CD14-positive monocyte (primary cell): ENCODE results near the gene MTX1. TPM values are rescaled to one million over a fixed set of nuclear protein-coding genes. Genes with fewer than 3 reads are reported as not detected.

Experiments
- DNase-seq, 3 donors: peaks; one replicate each; pipeline ENCODE4 v3.0.0-alpha.2; 2011 to 2022
- H2AFZ ChIP-seq: 2 replicates; pipeline ENCODE4 v1.6.0; 2012; ENCODE audit warnings: mild to moderate bottlenecking, low read depth, low read length, inconsistent platforms; ENCODE audit not compliant: insufficient read depth, poor library complexity, severe bottlenecking
- H3K27ac ChIP-seq, 2 donors: 1 replicate in 1 of 2; 2 replicates in 1 of 2; pipeline ENCODE4 v1.5.1; 2012 to 2013; ENCODE audit warnings: low read length in 2 of 2, control low read depth in 1 of 2, inconsistent platforms in 1 of 2, low read depth in 1 of 2, mild to moderate bottlenecking in 1 of 2
- H3K27me3 ChIP-seq, 2 donors: one replicate each; pipeline versions ENCODE4 v1.6.0 to v1.6.1; 2011 to 2013; ENCODE audit warnings: low read length in 2 of 2; ENCODE audit not compliant: control insufficient read depth in 2 of 2, insufficient read depth in 2 of 2
- H3K36me3 ChIP-seq, 2 donors: replicated peaks in 1 of 2; 1 replicate in 1 of 2; 2 replicates in 1 of 2; pipeline versions ENCODE4 v1.5.1 to v1.6.1; 2012 to 2013; ENCODE audit warnings: low read length in 2 of 2, control low read depth in 1 of 2, inconsistent platforms in 1 of 2, mild to moderate bottlenecking in 1 of 2; ENCODE audit not compliant: insufficient read depth in 2 of 2, control insufficient read depth in 1 of 2
- H3K4me1 ChIP-seq, 2 donors: 1 replicate in 1 of 2; 2 replicates in 1 of 2; pipeline versions ENCODE4 v1.5.1 to v1.6.1; 2012 to 2013; ENCODE audit warnings: low read length in 2 of 2, control low read depth in 1 of 2, inconsistent platforms in 1 of 2, mild to moderate bottlenecking in 1 of 2, moderate library complexity in 1 of 2; ENCODE audit not compliant: insufficient read depth in 2 of 2, control insufficient read depth in 1 of 2
- H3K4me2 ChIP-seq: replicated peaks from 2 replicates; pipeline ENCODE3; 2012; ENCODE audit warnings: low read length, moderate library complexity, mild to moderate bottlenecking; ENCODE audit not compliant: poor library complexity, severe bottlenecking; ENCODE audit errors: extremely low read depth
- H3K4me3 ChIP-seq, 3 experiments: fragments of 200-600 bp in 1 of 3; sonication (generic) in 1 of 3; replicated peaks in 1 of 3; 1 replicate in 2 of 3; 2 replicates in 1 of 3; pipeline ENCODE4 v1.5.1; 2011 to 2013; ENCODE audit warnings: low read length in 3 of 3, mild to moderate bottlenecking in 3 of 3, control low read depth in 2 of 3, low read depth in 2 of 3, inconsistent platforms in 1 of 3, moderate library complexity in 1 of 3
- H3K79me2 ChIP-seq: 2 replicates; pipeline ENCODE4 v1.6.0; 2012; ENCODE audit warnings: mild to moderate bottlenecking, control low read depth, inconsistent platforms, low read length, moderate library complexity; ENCODE audit not compliant: insufficient read depth
- H3K9ac ChIP-seq: 2 replicates; pipeline ENCODE4 v1.6.0; 2017; ENCODE audit warnings: low read length, mild to moderate bottlenecking; ENCODE audit not compliant: insufficient read depth, poor library complexity, severe bottlenecking
- H3K9me3 ChIP-seq, 2 donors: replicated peaks in 1 of 2; 1 replicate in 1 of 2; 2 replicates in 1 of 2; pipeline versions ENCODE4 v1.5.1 to v1.6.1; 2012 to 2013; ENCODE audit warnings: low read length in 2 of 2, control low read depth in 1 of 2; ENCODE audit not compliant: control insufficient read depth in 1 of 2, insufficient read depth in 1 of 2
- H4K20me1 ChIP-seq: 2 replicates; pipeline ENCODE4 v1.6.0; 2012; ENCODE audit warnings: mild to moderate bottlenecking, low read length, control low read depth, moderate library complexity; ENCODE audit not compliant: insufficient read depth
- H3K27ac Mint-ChIP-seq, 7 donors: one replicate each; pipeline ENCODE4 v1.8.0; 2020; ENCODE audit warnings: mild to moderate bottlenecking in 7 of 7, mixed read lengths in 7 of 7, moderate library complexity in 6 of 7, inconsistent platforms in 2 of 7
- H3K27me3 Mint-ChIP-seq, 3 donors: one replicate each; pipeline ENCODE4 v1.8.0; 2021 to 2022; ENCODE audit warnings: low read depth in 3 of 3, mild to moderate bottlenecking in 3 of 3, mixed read lengths in 3 of 3, moderate library complexity in 3 of 3, inconsistent platforms in 1 of 3
- H3K36me3 Mint-ChIP-seq, 2 donors: one replicate each; pipeline ENCODE4 v1.8.0; 2020; ENCODE audit warnings: mixed read lengths in 2 of 2, inconsistent platforms in 1 of 2, mild to moderate bottlenecking in 1 of 2
- H3K4me1 Mint-ChIP-seq: one replicate; pipeline ENCODE4 v1.8.0; 2020; ENCODE audit warnings: mild to moderate bottlenecking, mixed read lengths
- H3K4me3 Mint-ChIP-seq, 2 donors: one replicate each; pipeline ENCODE4 v1.8.0; 2020; ENCODE audit warnings: mild to moderate bottlenecking in 2 of 2, mixed read lengths in 2 of 2, moderate library complexity in 1 of 2
- H3K9me3 Mint-ChIP-seq, 7 donors: one replicate each; pipeline ENCODE4 v1.8.0; 2020 to 2022; ENCODE audit warnings: mixed read lengths in 7 of 7, mild to moderate bottlenecking in 6 of 7, moderate library complexity in 6 of 7, inconsistent platforms in 2 of 7
- WGBS: methylation state at CpG from one replicate; pipeline ENCODE4 v1.1.5; 2013; ENCODE audit warnings: missing lambda C conversion rate; ENCODE audit not compliant: insufficient coverage; 5-methylcytosine and 5-hydroxymethylcytosine counted together
- intact Hi-C, 2 donors: fragments of 100-400 bp; cut with micrococcal nuclease; formaldehyde crosslinking; loops; one replicate each; pipeline versions ENCODE4 v1.15.0 to v1.15.1; 2023
- polyA plus RNA-seq, 3 donors: library from polyadenylated mRNA; depleted of rRNA in 1 of 3; unstranded in 2 of 3; stranded (reverse) in 1 of 3; fragments of 300-500 nt in 2 of 3; fragments of >200 nt in 1 of 3; fragmentation: Illumina TruSeq in 2 of 3; gene quantifications; 1 replicate in 2 of 3; 2 replicates in 1 of 3; pipeline ENCODE4 v1.2.3, GENCODE V29; 2012 to 2021
- TF ChIP-seq, protein P1 (sequence below): fragments of 200-600 bp; IDR thresholded peaks from one replicate; pipeline ENCODE4 v1.8.0; 2022; ENCODE audit warnings: antibody characterized with exemption, mild to moderate bottlenecking

Gene MTX1
- polyA plus RNA-seq, 3 donors = 79.7 to 101 (median 86.0) TPM

DNA sequence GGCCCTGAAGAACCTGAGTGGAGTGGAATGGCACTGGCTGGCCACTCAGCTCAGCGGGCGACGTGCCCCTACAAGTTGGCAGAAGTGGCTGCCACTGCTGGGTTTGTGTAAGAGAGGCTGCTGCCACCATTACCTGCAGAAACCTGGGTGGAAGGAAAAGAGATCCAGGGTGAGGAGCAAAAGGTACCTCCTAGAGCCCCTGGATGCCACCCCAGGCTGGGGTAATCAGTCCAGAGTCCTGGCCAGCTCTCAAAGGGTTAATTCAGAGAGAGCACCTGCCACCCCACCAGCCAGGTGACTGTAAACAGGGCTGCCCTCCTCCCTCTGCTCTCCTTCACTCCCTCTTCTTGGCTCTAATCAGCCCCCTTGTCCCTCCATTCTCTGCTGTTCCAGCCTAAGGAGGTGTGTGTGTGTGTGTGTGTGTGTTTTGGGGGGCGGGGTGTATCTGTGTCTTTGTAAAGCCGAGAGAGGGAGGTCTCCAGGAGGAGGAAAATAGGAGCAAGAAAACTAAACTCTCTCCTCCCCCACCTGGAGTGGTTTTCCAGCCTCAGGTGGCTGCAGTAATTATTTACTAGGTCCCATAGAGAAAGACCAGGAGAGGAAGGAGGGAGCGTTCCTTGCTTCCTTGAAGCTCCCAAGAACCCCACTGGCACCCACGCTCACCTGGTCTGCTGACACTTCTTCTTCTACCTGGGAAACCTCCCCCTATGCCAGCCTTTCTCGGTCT lies 22.3 kb upstream of the MTX1 start:
- Mint-ChIP-seq H3K36me3 (peaks cover 0 to 3% of the 10 kb centered on the region in 2 donors), H3K27me3 (peaks cover 4 to 17% (median 9%) of the 10 kb centered on the region in 3 donors), H3K27ac (no peak overlapping the region), H3K9me3 (no peaks in the 10 kb centered on the region), H3K4me1 (peaks cover 14% of the 10 kb centered on the region), H3K4me3 (no peak overlapping the region)
- intact Hi-C loops = no loop called here
- H3K27me3 ChIP-seq = no peaks in the 10 kb centered on the region
- H3K4me2 ChIP-seq = no peak overlapping the region
- DNase-seq = peak in 1 of 3 donors; percentile 2
- no peak overlapping the region for H3K4me3 ChIP-seq
- H3K9me3 ChIP-seq = no peaks in the 10 kb centered on the region
- H3K9ac ChIP-seq = no peak overlapping the region
- H4K20me1 ChIP-seq = no peaks in the 10 kb centered on the region
- no peaks in the 10 kb centered on the region for H3K36me3 ChIP-seq
- H2AFZ ChIP-seq = no peak overlapping the region
- peaks cover 16 to 17% of the 10 kb centered on the region in 2 donors for H3K4me1 ChIP-seq
- TF ChIP-seq, protein P1, sequence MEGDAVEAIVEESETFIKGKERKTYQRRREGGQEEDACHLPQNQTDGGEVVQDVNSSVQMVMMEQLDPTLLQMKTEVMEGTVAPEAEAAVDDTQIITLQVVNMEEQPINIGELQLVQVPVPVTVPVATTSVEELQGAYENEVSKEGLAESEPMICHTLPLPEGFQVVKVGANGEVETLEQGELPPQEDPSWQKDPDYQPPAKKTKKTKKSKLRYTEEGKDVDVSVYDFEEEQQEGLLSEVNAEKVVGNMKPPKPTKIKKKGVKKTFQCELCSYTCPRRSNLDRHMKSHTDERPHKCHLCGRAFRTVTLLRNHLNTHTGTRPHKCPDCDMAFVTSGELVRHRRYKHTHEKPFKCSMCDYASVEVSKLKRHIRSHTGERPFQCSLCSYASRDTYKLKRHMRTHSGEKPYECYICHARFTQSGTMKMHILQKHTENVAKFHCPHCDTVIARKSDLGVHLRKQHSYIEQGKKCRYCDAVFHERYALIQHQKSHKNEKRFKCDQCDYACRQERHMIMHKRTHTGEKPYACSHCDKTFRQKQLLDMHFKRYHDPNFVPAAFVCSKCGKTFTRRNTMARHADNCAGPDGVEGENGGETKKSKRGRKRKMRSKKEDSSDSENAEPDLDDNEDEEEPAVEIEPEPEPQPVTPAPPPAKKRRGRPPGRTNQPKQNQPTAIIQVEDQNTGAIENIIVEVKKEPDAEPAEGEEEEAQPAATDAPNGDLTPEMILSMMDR = no peak
- 97% methylated on average over 4 of the region's 8 CpGs for WGBS
- no peak overlapping the region for H3K27ac ChIP-seq
- no peaks in the 10 kb centered on the region for H3K79me2 ChIP-seq

DNA sequence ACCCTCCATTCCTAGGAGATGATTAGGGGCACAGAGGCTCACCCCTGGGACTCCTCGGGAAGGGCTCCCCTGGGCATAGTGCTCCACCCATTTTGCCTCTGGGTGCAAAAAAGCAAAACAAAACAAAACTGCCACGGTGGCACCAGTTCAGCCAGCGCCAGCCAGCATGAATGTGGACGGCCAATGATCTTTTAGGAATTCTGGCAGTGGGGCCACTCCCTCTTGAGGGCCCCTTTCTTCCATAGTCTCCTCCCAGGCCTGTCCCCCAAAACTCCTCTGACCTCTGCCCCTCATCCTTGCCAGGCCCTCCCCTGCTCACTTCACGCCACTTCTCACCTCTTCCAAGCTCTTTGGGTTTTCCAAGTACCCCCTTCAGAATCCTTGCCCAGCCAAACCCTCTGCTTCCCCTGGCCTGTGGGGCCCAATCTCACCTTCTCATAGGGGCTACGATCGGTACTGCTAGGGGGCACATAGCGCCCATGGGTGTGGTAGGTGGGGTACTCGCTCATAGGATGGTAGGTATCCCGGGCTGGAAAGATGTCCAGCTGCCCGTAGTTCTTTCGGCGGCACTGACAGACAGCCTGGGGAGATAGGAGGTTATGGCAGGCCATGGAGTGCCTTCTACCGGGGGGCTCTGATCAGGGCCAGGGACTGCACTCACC lies 21.6 kb upstream of the MTX1 start:
- Histone ChIP-seq H2AFZ (no peak overlapping the region), H3K9me3 (no peaks in the 10 kb centered on the region), H4K20me1 (no peaks in the 10 kb centered on the region), H3K9ac (no peak overlapping the region), H3K4me2 (no peak overlapping the region), H3K27ac (no peak overlapping the region), H3K4me1 (peaks cover 16 to 17% of the 10 kb centered on the region in 2 donors), H3K79me2 (no peaks in the 10 kb centered on the region), H3K4me3 (no peak overlapping the region), H3K27me3 (no peaks in the 10 kb centered on the region), H3K36me3 (no peaks in the 10 kb centered on the region)
- intact Hi-C loops = no loop called here
- Mint-ChIP-seq H3K9me3 (peaks cover 0 to 1% (median 0%) of the 10 kb centered on the region in 7 donors), H3K4me1 (peaks cover 13% of the 10 kb centered on the region), H3K27ac (no peak overlapping the region), H3K36me3 (peaks cover 0 to 3% of the 10 kb centered on the region in 2 donors), H3K27me3 (peaks cover 4 to 16% (median 9%) of the 10 kb centered on the region in 3 donors), H3K4me3 (no peak overlapping the region)
- TF ChIP-seq, protein P1 = no peak
- 83% methylated on average over 9 of the region's 14 CpGs for WGBS
- no peak for DNase-seq
